H1 (cell line): ENCODE results near the gene TMEM92. TPM values are rescaled to one million over a fixed set of nuclear protein-coding genes. Genes with fewer than 3 reads are reported as not detected.

ENCODE experiments used
- CTCF ChIA-PET: fragments of 300-600 bp; sonication (Branson Sonifier 250); formaldehyde crosslinking; loops from one replicate; lab custom pipeline; 2021; ENCODE audit not compliant: partially characterized antibody; lab: Charles Lee
- POLR2A ChIA-PET: fragments of 300-600 bp; sonication (Branson Sonifier 250); formaldehyde crosslinking; loops from one replicate; lab custom pipeline; 2021; ENCODE audit warnings: inconsistent platforms; ENCODE audit not compliant: partially characterized antibody; lab: Charles Lee
- DNase-seq, 2 experiments: peaks; one replicate each; pipeline versions ENCODE4 v3.0.0 to v3.0.0-alpha.2; 2010 to 2022; ENCODE audit warnings: low spot score in 2 of 2, low read depth in 1 of 2, mixed read lengths in 1 of 2
- FAIRE-seq: peaks from 2 replicates; lab custom pipeline; 2011; peaks lifted over from hg19 to GRCh38; lab: Jason Lieb, UNC
- H2AFZ ChIP-seq: 2 replicates; pipeline ENCODE4 v1.8.1; 2012; ENCODE audit warnings: low read length, inconsistent platforms
- H2AK5ac ChIP-seq: 2 replicates; pipeline ENCODE4 v1.6.1; 2013; ENCODE audit warnings: low read depth, low read length
- H2BK120ac ChIP-seq: replicated peaks from 2 replicates; pipeline ENCODE3; 2013; ENCODE audit warnings: low read depth, low read length, inconsistent platforms
- H2BK12ac ChIP-seq: 2 replicates; pipeline ENCODE4 v1.6.1; 2013; ENCODE audit warnings: low read depth, low read length
- H2BK15ac ChIP-seq: 2 replicates; pipeline ENCODE4 v1.6.1; 2013; ENCODE audit warnings: low read length
- H2BK20ac ChIP-seq: 2 replicates; pipeline ENCODE4 v1.6.1; 2013; ENCODE audit warnings: low read length
- H2BK5ac ChIP-seq: 2 replicates; pipeline ENCODE4 v1.6.1; 2013; ENCODE audit warnings: low read depth, low read length
- H3K14ac ChIP-seq: 2 replicates; pipeline ENCODE4 v1.6.1; 2013; ENCODE audit warnings: inconsistent platforms; ENCODE audit not compliant: insufficient read length
- H3K18ac ChIP-seq: 2 replicates; pipeline ENCODE4 v1.6.1; 2013; ENCODE audit warnings: low read length; ENCODE audit errors: extremely low read depth
- H3K23ac ChIP-seq: 2 replicates; pipeline ENCODE4 v1.6.1; 2013; ENCODE audit warnings: inconsistent platforms; ENCODE audit not compliant: insufficient read length
- H3K23me2 ChIP-seq: 2 replicates; pipeline ENCODE4 v1.6.1; 2013; ENCODE audit warnings: low read depth, low read length
- H3K27ac ChIP-seq: 2 replicates; pipeline ENCODE4 v1.6.1; 2011; ENCODE audit warnings: low read depth, low read length, inconsistent platforms
- H3K27me3 ChIP-seq, 4 experiments: replicated peaks in 1 of 4; 1 replicate in 1 of 4; 2 replicates in 3 of 4; pipeline versions ENCODE4 v1.6.1 to v1.8.1; 2011 to 2013; ENCODE audit warnings: low read length in 3 of 4, mild to moderate bottlenecking in 3 of 4, inconsistent platforms in 2 of 4, mixed read lengths in 2 of 4, moderate library complexity in 1 of 4; ENCODE audit not compliant: control insufficient read depth in 3 of 4, insufficient read depth in 3 of 4; ENCODE audit errors: extremely low read depth in 1 of 4
- H3K36me3 ChIP-seq, 4 experiments: 2 replicates each; pipeline versions ENCODE4 v1.6.1 to v1.8.1; 2011 to 2013; ENCODE audit warnings: mild to moderate bottlenecking in 4 of 4, low read length in 3 of 4, moderate library complexity in 2 of 4, control low read depth in 1 of 4, inconsistent platforms in 1 of 4; ENCODE audit not compliant: insufficient read depth in 4 of 4, control insufficient read depth in 2 of 4
- H3K4ac ChIP-seq: replicated peaks from 2 replicates; pipeline ENCODE3; 2013; ENCODE audit warnings: low read length, low read depth, mixed read lengths, inconsistent platforms; ENCODE audit not compliant: insufficient read length
- H3K4me1 ChIP-seq, 4 experiments: replicated peaks in 1 of 4; 1 replicate in 1 of 4; 2 replicates in 3 of 4; pipeline versions ENCODE4 v1.6.1 to v1.8.1; 2011 to 2013; ENCODE audit warnings: low read length in 3 of 4, inconsistent platforms in 2 of 4, mixed read lengths in 1 of 4; ENCODE audit not compliant: insufficient read depth in 4 of 4, control insufficient read depth in 3 of 4
- H3K4me2 ChIP-seq, 2 experiments: 2 replicates each; pipeline versions ENCODE4 v1.6.1 to v1.8.1; 2011 to 2013; ENCODE audit warnings: low read depth in 2 of 2, low read length in 2 of 2, control low read depth in 1 of 2, inconsistent platforms in 1 of 2, mild to moderate bottlenecking in 1 of 2; ENCODE audit not compliant: insufficient read depth in 1 of 2
- H3K4me3 ChIP-seq, 4 experiments: fragments of 200-600, 300-600 bp in 1 of 4; sonication (generic), shearing (Covaris generic), sonication (Bioruptor Twin) in 1 of 4; 2 replicates each; pipeline versions ENCODE4 v1.5.1 to v1.8.1; 2011 to 2016; ENCODE audit warnings: low read length in 4 of 4, low read depth in 3 of 4, control low read depth in 2 of 4, inconsistent platforms in 2 of 4, mild to moderate bottlenecking in 2 of 4, mixed read lengths in 1 of 4, moderate library complexity in 1 of 4; ENCODE audit not compliant: insufficient read depth in 2 of 4; ENCODE audit errors: extremely low read depth in 1 of 4
- H3K56ac ChIP-seq: replicated peaks from 2 replicates; pipeline ENCODE3; 2013; ENCODE audit warnings: low read depth, mild to moderate bottlenecking, mixed read lengths, low read length, inconsistent platforms; ENCODE audit not compliant: insufficient read length
- H3K79me1 ChIP-seq: 2 replicates; pipeline ENCODE4 v1.6.1; 2013; ENCODE audit warnings: low read depth, low read length, control low read depth
- H3K79me2 ChIP-seq, 2 experiments: 2 replicates each; pipeline versions ENCODE4 v1.6.1 to v1.8.1; 2012 to 2013; ENCODE audit warnings: low read length in 2 of 2, mild to moderate bottlenecking in 2 of 2, inconsistent platforms in 1 of 2; ENCODE audit not compliant: insufficient read depth in 2 of 2, control insufficient read depth in 1 of 2
- H3K9ac ChIP-seq, 4 experiments: replicated peaks in 1 of 4; 1 replicate in 1 of 4; 2 replicates in 3 of 4; pipeline versions ENCODE4 v1.6.1 to v1.8.1; 2011 to 2013; ENCODE audit warnings: low read depth in 3 of 4, low read length in 3 of 4, control low read depth in 2 of 4, mild to moderate bottlenecking in 2 of 4, moderate library complexity in 2 of 4, inconsistent platforms in 1 of 4; ENCODE audit errors: extremely low read depth in 1 of 4
- H3K9me3 ChIP-seq, 2 experiments: 2 replicates each; pipeline versions ENCODE4 v1.6.1 to v1.8.1; 2012 to 2013; ENCODE audit warnings: mild to moderate bottlenecking in 2 of 2, moderate library complexity in 2 of 2, control low read depth in 1 of 2, inconsistent platforms in 1 of 2, low read depth in 1 of 2, low read length in 1 of 2, mixed read lengths in 1 of 2; ENCODE audit not compliant: insufficient read depth in 2 of 2
- H4K20me1 ChIP-seq, 2 experiments: replicated peaks in 1 of 2; 2 replicates each; pipeline versions ENCODE3 to v1.8.1; 2011 to 2013; ENCODE audit warnings: inconsistent platforms in 2 of 2, low read length in 2 of 2, mild to moderate bottlenecking in 1 of 2; ENCODE audit not compliant: insufficient read depth in 2 of 2, control insufficient read depth in 1 of 2
- H4K5ac ChIP-seq: 2 replicates; pipeline ENCODE4 v1.6.1; 2013; ENCODE audit warnings: low read length, low read depth, mixed read lengths, inconsistent platforms; ENCODE audit not compliant: insufficient read length
- H4K8ac ChIP-seq: 2 replicates; pipeline ENCODE4 v1.8.0; 2013; ENCODE audit warnings: mild to moderate bottlenecking, moderate library complexity, low read length, inconsistent platforms; ENCODE audit not compliant: insufficient read depth; ENCODE audit errors: extremely low read depth
- H4K91ac ChIP-seq: replicated peaks from 2 replicates; pipeline ENCODE3; 2013; ENCODE audit warnings: low read length, mixed read lengths, inconsistent platforms; ENCODE audit not compliant: insufficient read length
- CHD1 ChIP-seq: IDR thresholded peaks from 2 replicates; pipeline ENCODE4 v1.6.1; 2012; ENCODE audit warnings: low read depth, low read length, improper control_type of control experiment
- EP300 ChIP-seq, 2 experiments: IDR thresholded peaks; 1 replicate in 1 of 2; 2 replicates in 1 of 2; pipeline ENCODE4 v1.6.1; 2011 to 2012; ENCODE audit warnings: low read depth in 2 of 2, low read length in 2 of 2, mild to moderate bottlenecking in 2 of 2, borderline replicate concordance in 1 of 2, inconsistent platforms in 1 of 2, moderate library complexity in 1 of 2
- KDM5A ChIP-seq: fragments of 200-600 bp; IDR thresholded peaks from 2 replicates; pipeline ENCODE4 v1.7.1; 2012; ENCODE audit warnings: mild to moderate bottlenecking, low read length, inconsistent platforms, mixed read lengths
- MAX ChIP-seq: IDR thresholded peaks from 2 replicates; pipeline ENCODE4 v1.6.1; 2012; ENCODE audit warnings: inconsistent platforms
- NANOG ChIP-seq: IDR thresholded peaks from 2 replicates; pipeline ENCODE4 v1.6.1; 2011; ENCODE audit warnings: low read length, low read depth, mild to moderate bottlenecking, inconsistent platforms; ENCODE audit not compliant: insufficient read depth, poor library complexity, severe bottlenecking
- POU5F1 ChIP-seq: IDR thresholded peaks from 2 replicates; pipeline ENCODE4 v1.6.1; 2011; ENCODE audit warnings: low read depth, mild to moderate bottlenecking, low read length, moderate library complexity
- RAD21 ChIP-seq, 2 experiments: IDR thresholded peaks in 1 of 2; conservative IDR thresholded peaks in 1 of 2; 2 replicates each; pipeline ENCODE4 v1.6.1; 2011; ENCODE audit warnings: low read depth in 2 of 2, low read length in 2 of 2, improper control_type of control experiment in 1 of 2, inconsistent platforms in 1 of 2, mild to moderate bottlenecking in 1 of 2, moderate library complexity in 1 of 2
- RFX5 ChIP-seq: IDR thresholded peaks from 2 replicates; pipeline ENCODE4 v1.6.1; 2011; ENCODE audit warnings: low read depth, low read length, improper control_type of control experiment, borderline replicate concordance
- USF2 ChIP-seq: IDR thresholded peaks from 2 replicates; pipeline ENCODE4 v1.6.1; 2011; ENCODE audit warnings: low read length, improper control_type of control experiment
- ZNF274 ChIP-seq: IDR thresholded peaks from 2 replicates; pipeline ENCODE4 v1.7.0; 2012; ENCODE audit warnings: low read length, borderline replicate concordance; ENCODE audit errors: extremely low read depth
- WGBS, 2 experiments: shearing (Covaris generic) in 1 of 2; methylation state at CpG; one replicate each; pipeline versions ENCODE4 v1.1.6 to v1.1.7; 2013 to 2015; ENCODE audit warnings: low lambda C conversion rate in 2 of 2, mixed read lengths in 2 of 2, inconsistent platforms in 1 of 2, low coverage in 1 of 2, missing lambda C conversion rate in 1 of 2; ENCODE audit not compliant: insufficient replicate concordance in 2 of 2, insufficient coverage in 1 of 2, insufficient read length in 1 of 2; ENCODE audit errors: extremely low coverage in 1 of 2, missing lambda C conversion rate in 1 of 2; 5-methylcytosine and 5-hydroxymethylcytosine counted together
- polyA plus RNA-seq, 7 experiments: library from polyadenylated mRNA; depleted of rRNA in 3 of 7; stranded (reverse) in 5 of 7; unstranded in 2 of 7; fragments of >200 nt in 5 of 7; fragments of 200-250 nt in 2 of 7; gene quantifications; 1 replicate in 5 of 7; 2 replicates in 1 of 7; 4 replicates in 1 of 7; pipeline versions ENCODE4 v1.2.1 to v1.2.3, GENCODE V29; 2011 to 2013; ENCODE audit warnings: missing spikeins in 2 of 7, mixed read lengths in 2 of 7
- total RNA-seq: library from RNA; stranded (reverse); fragmentation: NEBNext Ultra II Directional; extraction: Animal tissue kit (Norgen Biotek cat#: 25700); gene quantifications from 2 replicates; pipeline ENCODE4 v1.2.1, GENCODE V29; 2021

Gene TMEM92
- total and polyA plus RNA-seq, 2 of the 8 experiments (the other 6 are each of a cell fraction or from before 2014, with no cell fraction given): 11.9 to 24.8 TPM

- Histone ChIP-seq H2BK12ac (no peak overlapping the region), H3K79me1 (no peaks in the 10 kb centered on the region), H4K5ac (no peak overlapping the region), H3K18ac (no peak overlapping the region), H3K36me3 (peaks cover 0 to 6% (median 0%) of the 10 kb centered on the region in 4 experiments; a peak in 2 of 8 replicates), H2AFZ (no peak overlapping the region), H3K4me1 (peaks cover 3 to 24% (median 15%) of the 10 kb centered on the region in 4 experiments; a peak in 6 of 7 replicates), H2BK15ac (no peak overlapping the region), H4K91ac (no peak overlapping the region), H4K20me1 (no peaks in the 10 kb centered on the region), H2BK20ac (no peak overlapping the region), H2AK5ac (no peak overlapping the region), H3K4me3 (no peak overlapping the region), H2BK5ac (no peak overlapping the region), H3K9ac (no peak overlapping the region), H3K14ac (no peak overlapping the region), H3K27ac (no peak overlapping the region), H2BK120ac (no peak overlapping the region), H3K23ac (no peak overlapping the region), H3K27me3 (no peaks in the 10 kb centered on the region), H3K4ac (no peak overlapping the region), H3K9me3 (peaks cover 0 to 7% of the 10 kb centered on the region in 2 experiments; a peak in 2 of 4 replicates), H4K8ac (no peak overlapping the region), H3K79me2 (no peaks in the 10 kb centered on the region), H3K56ac (no peak overlapping the region), H3K4me2 (no peak overlapping the region), H3K23me2 (no peaks in the 10 kb centered on the region)
- ChIA-PET POLR2A (interaction anchor here (1.2 to 1.5 kb wide), 3 partner anchors 69 to 127 kb away, joined by 3 to 5 read pairs (median 3); partner anchors contain the start of gene COL1A1), CTCF (interaction anchor here (0.8 to 41.5 kb wide), 15 partner anchors 8 to 112 kb away, joined by 3 to 1349 read pairs (median 5); partner anchors contain the start of genes COL1A1 and TMEM92)
- no peak for FAIRE-seq
- WGBS, 2 experiments: 85% methylated on average over 4 of the region's 4 CpGs; no CpG with 5 or more reads in 1 of the 2 experiments
- no peak for DNase-seq
- no peak for TF ChIP-seq POU5F1
- no peak for TF ChIP-seq USF2
- no peak for TF ChIP-seq KDM5A
- no peak for TF ChIP-seq NANOG
- no peak for TF ChIP-seq EP300 (IDR thresholded peaks at IDR 0.05; ENCODE audit: borderline replicate concordance in 1 of 2, low read depth in 2 of 2, low read length in 2 of 2)
- TF ChIP-seq MAX: no peak
- TF ChIP-seq ZNF274: no peak
- no peak for TF ChIP-seq CHD1
- no peak for TF ChIP-seq RAD21 (IDR thresholded peaks at IDR 0.05 in 1 of 2, conservative IDR thresholded peaks at IDR 0.05 in 1 of 2; ENCODE audit: low read depth in 2 of 2, low read length in 2 of 2)
- no peak for TF ChIP-seq RFX5
Measured at GRCh38 chr17:50281739-50282401, 7.6 kb downstream of the TMEM92 start.
